GM13977 (cell line): ENCODE results near the gene NKX6-2.
"Not testable (repeated sequence)": the region's sequence is repeated elsewhere in the genome, so short reads cannot be mapped to it uniquely, and the experiment has no call there.

Experiments
- DNase-seq: peaks from one replicate; pipeline ENCODE4 v3.0.0; 2012; ENCODE audit warnings: low spot score
- CTCF ChIP-seq: IDR thresholded peaks from 2 replicates; pipeline ENCODE4 v1.5.1; 2012; ENCODE audit warnings: mild to moderate bottlenecking, control low read depth; ENCODE audit not compliant: insufficient read depth; ENCODE audit errors: extremely low read depth, missing control alignments
- in situ Hi-C: fragments of 300-500 bp; cut with MboI; formaldehyde crosslinking; loops from one replicate; pipeline ENCODE4 v1.12.0; 2022; ENCODE audit warnings: low sequenced_read_pairs, low pct_unique_long_range_greater_than_20kb, mixed read lengths, inconsistent platforms; ENCODE audit not compliant: unreplicated experiment

NKX6-2 gene

GRCh38 chr10:132796846-132797245 lies 10.9 kb upstream of the NKX6-2 start:
- no peak for DNase-seq
- TF ChIP-seq CTCF, result no peak
- in situ Hi-C loops, result no loop called here

GRCh38 chr10:132793871-132794849 lies 8.2 kb upstream of the NKX6-2 start:
- in situ Hi-C loops, result no loop called here
- TF ChIP-seq CTCF, result peak; percentile 4
- DNase-seq, result no peak

GRCh38 chr10:132793213-132793612 lies 7.3 kb upstream of the NKX6-2 start:
- in situ Hi-C loops, result no loop called here
- TF ChIP-seq CTCF, result no peak
- DNase-seq, result no peak

- in situ Hi-C loops, result no loop called here
- no peak for DNase-seq
- no peak for TF ChIP-seq CTCF
These were observed 6.8 kb upstream of the NKX6-2 start for GRCh38 chr10:132792796-132793195.

- in situ Hi-C loops, DNase-seq: not testable (repeated sequence)
These were observed 6.2 kb upstream of the NKX6-2 start for GRCh38 chr10:132792099-132792498.

GRCh38 chr10:132790934-132791829 lies 5.2 kb upstream of the NKX6-2 start:
- TF ChIP-seq CTCF, result no peak
- in situ Hi-C loops, result no loop called here
- no peak for DNase-seq
